ENCODE data around the gene ARVCF. TPM values are rescaled to one million over a fixed set of nuclear protein-coding genes. Genes with fewer than 3 reads are reported as not detected.
A peak's percentile ranks its signal among the peaks of the same experiment; 100 is the strongest.
"Not testable (repeated sequence)": the region's sequence is repeated elsewhere in the genome, so short reads cannot be mapped to it uniquely, and the experiment has no call there.

Gene ARVCF
- total RNA-seq, 1 donor from 2014 or later: 3.1 TPM

- no peak for ATAC-seq
These were observed 56.0 kb downstream of the ARVCF start for GRCh38 chr22:19960491-19961200.

- ATAC-seq: no peak
These were observed 56.8 kb downstream of the ARVCF start for GRCh38 chr22:19959587-19960490.

GRCh38 chr22:19959043-19959586, 57.5 kb downstream of the ARVCF start:
- no peak for ATAC-seq

DNA sequence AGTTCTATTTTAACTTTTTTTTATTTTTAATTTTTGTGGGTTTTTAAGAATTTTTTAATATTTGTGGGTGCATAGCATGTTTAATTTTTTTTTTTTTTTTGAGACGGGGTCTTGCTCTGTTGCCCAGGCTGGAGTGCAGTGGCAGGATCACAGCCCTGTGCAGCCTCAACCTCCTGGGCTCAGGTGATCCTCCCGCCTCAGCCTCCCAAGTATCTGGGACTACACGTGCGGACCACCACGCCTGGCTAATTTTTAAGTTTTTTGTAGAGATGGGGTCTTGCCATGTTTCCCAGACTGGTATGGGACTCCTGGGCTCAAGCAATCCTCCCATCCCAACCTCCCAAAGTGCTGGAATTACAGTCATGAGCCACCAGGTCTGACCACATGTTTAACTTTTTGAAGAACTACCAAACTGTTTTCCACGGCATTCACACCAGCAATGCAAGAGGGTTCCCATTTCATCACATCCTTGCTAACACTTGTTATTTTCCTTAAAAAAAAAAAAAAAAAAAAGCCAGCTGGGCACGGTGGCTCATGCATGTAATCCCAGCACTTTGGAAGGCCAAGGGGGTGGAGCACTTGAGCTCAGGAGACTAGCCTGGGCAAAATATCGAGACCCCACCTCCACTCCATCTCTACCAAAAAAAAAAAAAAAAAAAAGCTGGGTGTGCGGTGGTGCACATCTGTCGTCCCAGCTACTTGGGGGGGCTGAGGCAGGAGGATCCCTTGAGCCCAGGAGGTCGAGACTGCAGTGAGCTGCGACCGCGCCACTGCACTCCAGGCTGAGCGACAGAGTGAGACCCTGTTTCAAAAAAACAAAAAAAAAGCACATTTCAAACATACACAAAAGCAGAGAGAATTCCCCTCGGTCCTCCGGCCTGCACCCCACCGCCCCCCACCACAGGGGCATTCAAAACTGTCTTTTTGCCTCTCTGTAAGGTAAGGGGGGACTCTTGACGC, 58.3 kb downstream of the ARVCF start:
- no peak for ATAC-seq

DNA sequence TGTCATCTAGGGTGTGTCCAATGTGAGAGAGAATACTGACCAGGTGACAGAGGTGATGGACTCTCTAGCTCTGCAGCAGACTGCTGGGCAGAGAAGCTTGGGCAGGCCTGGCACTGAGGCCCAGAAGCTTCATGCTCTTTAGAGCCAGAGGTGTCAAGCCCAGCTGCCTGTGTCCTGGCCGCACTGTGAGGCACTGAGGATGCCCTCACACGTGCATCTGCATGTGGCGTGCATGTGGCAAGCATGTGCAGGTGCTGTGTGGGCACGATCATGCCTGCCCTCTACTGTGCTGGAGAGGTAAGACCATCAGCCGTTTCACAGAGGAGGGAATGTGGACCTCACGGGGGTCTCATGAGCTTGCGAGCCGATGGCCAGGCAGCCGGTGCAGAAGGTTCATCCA, 59.2 kb downstream of the ARVCF start:
- ATAC-seq: no peak

DNA sequence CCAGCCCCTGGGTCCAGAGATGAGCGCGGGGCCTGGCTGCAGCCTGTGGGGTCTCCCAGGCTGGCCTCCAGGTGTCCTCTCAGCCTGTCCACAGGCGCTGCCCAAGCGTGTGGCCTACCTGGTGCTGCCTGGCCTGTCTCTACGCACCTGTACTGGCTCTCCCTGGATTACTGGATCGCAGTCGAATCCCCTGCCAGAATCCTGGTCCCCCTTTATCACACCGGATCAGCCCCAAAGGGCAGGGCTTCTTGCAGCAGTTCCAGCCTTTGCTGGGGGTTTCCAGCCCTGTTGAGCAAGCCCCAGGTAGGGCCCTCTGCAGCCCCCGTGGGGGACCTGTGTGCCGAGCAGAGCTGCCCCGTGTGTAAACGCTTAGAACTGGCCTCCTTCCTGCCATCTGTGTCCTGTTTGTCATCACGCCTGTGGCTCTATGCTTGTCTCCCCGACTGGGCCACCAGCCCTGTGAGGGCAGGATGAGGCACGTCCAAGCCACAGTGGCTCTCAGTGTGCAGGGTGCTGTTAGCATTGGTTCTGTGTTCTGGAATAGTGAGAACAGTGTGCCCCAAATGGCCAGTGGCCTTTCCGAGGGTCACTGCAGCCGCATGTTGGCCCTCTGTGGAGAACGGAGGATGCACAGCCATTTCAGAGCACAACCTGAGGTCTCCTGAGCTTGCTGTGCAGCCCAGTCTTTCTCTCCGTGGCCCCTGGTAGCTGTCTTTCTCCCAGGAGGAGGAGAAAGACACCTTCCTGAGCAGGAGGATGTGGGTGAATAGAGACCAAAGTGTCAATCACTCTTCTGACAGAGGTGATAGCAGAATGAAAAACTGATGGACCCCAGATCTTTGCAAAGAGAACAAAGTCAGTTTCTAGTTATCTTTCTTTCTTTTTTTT, 61.1 kb downstream of the ARVCF start:
- peak; percentile 38 for ATAC-seq

- ATAC-seq: no peak
These were observed 65.3 kb downstream of the ARVCF start for GRCh38 chr22:19951346-19951745.

GRCh38 chr22:19948057-19948760, 68.4 kb downstream of the ARVCF start:
- ATAC-seq: no peak

DNA sequence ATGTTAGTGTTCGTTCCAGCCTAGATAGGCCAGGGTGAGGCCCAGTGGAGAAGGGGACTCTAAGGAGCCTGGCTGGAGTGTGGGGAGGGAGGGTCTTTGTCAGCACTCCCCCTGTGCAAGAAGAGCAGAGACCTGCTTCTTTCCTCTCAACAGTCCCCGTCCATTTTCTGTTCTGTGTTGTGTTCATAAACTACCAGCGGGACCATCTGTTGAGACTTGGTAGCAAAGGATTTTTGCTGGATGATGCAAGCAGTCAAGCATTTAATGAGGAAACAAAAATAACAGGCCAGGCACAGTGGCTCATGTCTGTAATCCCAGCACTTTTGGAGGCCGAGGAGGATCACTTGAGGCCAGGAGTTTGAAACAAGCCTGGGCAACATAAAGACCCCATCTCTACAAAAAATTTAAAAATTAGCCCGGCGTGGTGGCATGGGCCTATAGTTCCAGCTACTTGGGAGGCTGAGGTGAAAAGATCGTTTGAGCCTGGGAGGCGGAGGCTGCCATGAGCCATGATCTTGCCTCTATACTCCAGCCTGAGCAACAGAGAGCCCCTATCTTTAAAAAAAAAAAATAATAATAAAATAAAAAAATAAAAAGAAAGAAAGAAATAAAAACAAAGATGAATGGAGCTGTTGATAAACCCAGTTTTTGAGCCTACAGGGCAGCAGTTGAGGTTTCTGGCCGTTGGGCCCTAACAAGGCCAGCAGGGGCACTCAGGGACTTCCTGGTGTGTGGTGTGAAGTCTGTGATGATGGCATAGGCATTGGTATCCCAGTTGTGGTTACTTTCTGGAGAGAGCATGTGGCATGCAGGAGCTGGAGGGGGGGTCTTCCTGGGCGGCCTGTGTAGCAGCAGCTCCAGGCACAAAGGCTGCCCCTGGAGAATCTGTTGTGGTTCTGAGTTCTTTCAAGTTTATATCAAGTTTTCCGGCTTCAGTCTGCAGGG, 73.3 kb downstream of the ARVCF start:
- ATAC-seq: peak; percentile 41

DNA sequence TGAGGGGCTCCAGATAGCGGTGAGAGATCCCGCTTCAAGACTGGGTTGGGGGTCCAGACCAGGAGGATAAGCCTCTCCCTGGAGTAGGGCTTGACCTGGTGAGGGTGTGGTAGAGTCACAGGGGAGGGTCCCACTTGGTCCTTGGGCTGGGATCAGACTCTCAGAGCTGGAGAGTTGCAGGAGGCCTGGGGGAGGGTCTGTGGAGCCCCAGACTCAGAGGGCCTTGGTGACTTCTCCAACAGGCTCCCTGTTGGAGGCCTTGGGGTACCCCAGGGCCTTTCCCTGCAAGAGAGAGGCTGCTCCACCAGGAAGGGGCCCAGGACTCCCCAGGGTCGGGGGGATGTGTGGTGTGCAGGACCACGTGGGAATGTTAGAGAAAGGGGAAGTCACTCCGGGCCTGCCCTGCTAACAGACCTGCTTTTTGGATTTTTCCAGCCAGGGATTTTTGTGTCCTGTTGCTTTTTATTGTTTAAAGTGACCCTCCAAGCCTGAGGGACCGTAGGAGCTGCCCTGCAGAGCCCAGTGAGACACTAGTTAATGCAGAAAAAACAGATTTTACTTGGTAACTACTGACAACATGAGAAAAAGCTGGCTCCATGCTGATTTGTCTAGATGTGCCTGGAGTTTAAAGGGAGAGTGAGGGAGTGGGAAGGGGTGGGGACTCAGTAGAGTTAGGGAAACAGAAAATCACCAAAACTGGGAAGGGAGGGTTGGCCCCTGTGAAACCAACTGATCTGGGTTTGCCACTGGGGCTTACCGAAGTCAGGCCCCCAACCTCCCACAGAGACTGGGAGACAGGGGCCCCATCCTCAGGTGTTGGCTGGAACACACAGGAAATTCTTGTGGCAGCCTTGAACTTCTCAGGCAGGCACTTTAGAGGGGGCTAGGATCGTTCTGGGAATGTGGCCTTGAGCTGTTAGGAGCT, 74.2 kb downstream of the ARVCF start:
- ATAC-seq: peak; percentile 46

DNA sequence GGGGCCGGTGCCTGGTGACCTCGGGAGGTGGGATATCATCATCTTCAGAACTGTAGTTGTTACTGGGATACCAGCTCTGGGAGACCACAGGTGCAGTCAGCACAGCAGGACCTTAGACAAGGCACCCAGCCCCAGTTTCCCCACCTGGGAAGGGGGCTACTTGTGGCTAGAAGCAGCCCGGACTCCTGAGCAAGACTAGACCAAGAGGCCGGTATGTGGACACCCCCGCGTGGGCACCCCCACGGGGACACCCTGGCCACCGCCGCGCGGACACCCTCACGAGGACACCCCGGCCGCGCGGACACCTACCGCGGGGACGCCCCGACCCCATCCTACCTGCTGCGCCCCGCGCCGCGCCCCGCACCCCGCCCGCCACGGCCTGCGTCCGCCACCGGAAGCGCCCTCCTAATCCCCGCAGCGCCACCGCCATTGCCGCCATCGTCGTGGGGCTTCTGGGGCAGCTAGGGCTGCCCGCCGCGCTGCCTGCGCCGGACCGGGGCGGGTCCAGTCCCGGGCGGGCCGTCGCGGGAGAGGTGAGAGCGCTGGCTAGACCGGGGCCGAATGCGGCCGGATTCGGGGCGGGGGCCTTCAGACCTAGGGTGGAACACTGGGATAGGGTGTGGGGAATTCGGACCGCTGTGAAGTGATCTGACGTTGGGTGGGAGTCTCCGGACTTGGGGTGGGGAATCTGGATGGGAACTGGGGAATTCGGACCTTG, 75.1 kb downstream of the ARVCF start, which contains the start of the genes COMT and TXNRD2:
COMT (plus strand) TSS at position 408 of the 718 bp plus-strand sequence. CDS start 20,755 bp downstream, outside the sequence.
TXNRD2 (minus strand) TSS at position 454 of the 718 bp plus-strand sequence; CDS start at position 439, 15 bp downstream.
- ATAC-seq: peak; percentile 81

- peak; percentile 3 for ATAC-seq
These were observed 75.9 kb downstream of the ARVCF start for GRCh38 chr22:19940536-19941364.

- ATAC-seq: no peak
These were observed 78.8 kb downstream of the ARVCF start for GRCh38 chr22:19937616-19938473.

- ATAC-seq: no peak
These were observed 80.1 kb downstream of the ARVCF start for GRCh38 chr22:19936513-19936912.

- ATAC-seq: not testable (repeated sequence)
These were observed 81.4 kb downstream of the ARVCF start for GRCh38 chr22:19935123-19935718.
